Measurements from ENCODE around the gene NID1. TPM values are rescaled to one million over a fixed set of nuclear protein-coding genes. Genes with fewer than 3 reads are reported as not detected.

The NID1 gene
- total RNA-seq, 3 donors from 2014 or later: 0.16 to 0.32 (median 0.25) TPM

DNA sequence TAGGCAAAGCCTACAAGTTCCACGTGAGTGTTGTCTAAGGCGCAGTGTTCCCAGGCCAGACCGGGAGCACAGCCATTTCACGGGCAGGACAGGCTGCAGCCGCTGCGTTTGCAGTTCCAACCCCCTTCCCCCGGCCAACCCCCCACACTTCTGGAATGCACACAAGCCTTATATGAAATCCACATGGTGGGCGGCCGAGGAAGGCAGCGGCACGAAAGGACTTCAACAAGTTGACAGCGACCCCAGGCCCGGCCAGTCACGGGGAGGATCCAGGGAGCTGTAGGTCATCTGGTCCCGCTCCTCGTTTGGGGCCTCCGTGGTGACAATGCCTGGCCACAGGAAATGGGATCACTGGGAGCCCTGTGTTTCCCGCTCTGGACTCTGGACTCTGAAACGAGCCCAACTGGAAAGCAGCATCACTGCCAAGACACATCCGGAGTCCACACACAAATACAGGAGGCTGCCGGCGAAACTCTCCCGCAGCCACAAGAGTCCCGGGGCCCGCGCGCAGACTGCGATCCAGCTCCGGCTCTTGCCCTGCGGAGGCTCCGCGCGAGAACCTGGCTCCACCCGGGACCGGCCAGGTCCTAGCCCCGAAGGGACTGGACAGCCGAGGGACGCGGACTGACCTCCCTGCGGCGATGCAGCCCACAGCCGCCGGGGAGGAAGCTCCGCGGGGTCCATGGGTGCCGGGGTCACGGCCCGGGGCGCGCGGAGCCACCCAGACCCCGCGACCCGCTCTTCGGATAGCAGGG is 794 bp downstream of the NID1 start:
- peak overlapping the region; percentile 19 for H3K4me3 Mint-ChIP-seq
- H3K27me3 Mint-ChIP-seq (ENCODE audit: low read depth): peaks cover 39% of the 10 kb centered on the region
- ATAC-seq: peak; percentile 10 to 23
- peaks cover 25% of the 10 kb centered on the region for H3K4me1 Mint-ChIP-seq (ENCODE audit: low read depth)
- no peaks in the 10 kb centered on the region for H3K9me3 Mint-ChIP-seq
- H3K36me3 Mint-ChIP-seq (ENCODE audit: insufficient read depth): no peaks in the 10 kb centered on the region
- DNase-seq: peak; percentile 13

GRCh38 chr1:236063551-236063918 is 1.4 kb downstream of the NID1 start:
- no peaks in the 10 kb centered on the region for H3K36me3 Mint-ChIP-seq (ENCODE audit: insufficient read depth)
- no peaks in the 10 kb centered on the region for H3K9me3 Mint-ChIP-seq
- H3K4me1 Mint-ChIP-seq (ENCODE audit: low read depth): peaks cover 25% of the 10 kb centered on the region
- H3K27me3 Mint-ChIP-seq (ENCODE audit: low read depth): peaks cover 39% of the 10 kb centered on the region
- H3K4me3 Mint-ChIP-seq: peak overlapping the region; percentile 33
- no peak for DNase-seq
- ATAC-seq: no peak

GRCh38 chr1:236060286-236060685 is 4.6 kb downstream of the NID1 start:
- Mint-ChIP-seq H3K36me3 (ENCODE audit: insufficient read depth) (no peaks in the 10 kb centered on the region), H3K4me1 (ENCODE audit: low read depth) (peaks cover 7% of the 10 kb centered on the region), H3K27me3 (ENCODE audit: low read depth) (peaks cover 29% of the 10 kb centered on the region), H3K4me3 (no peak overlapping the region), H3K9me3 (no peaks in the 10 kb centered on the region)
- DNase-seq (no peak), ATAC-seq (no peak)

GRCh38 chr1:236059011-236059410 is 5.9 kb downstream of the NID1 start:
- Mint-ChIP-seq H3K27me3 (ENCODE audit: low read depth) (peaks cover 26% of the 10 kb centered on the region), H3K9me3 (no peaks in the 10 kb centered on the region), H3K4me3 (no peak overlapping the region), H3K36me3 (ENCODE audit: insufficient read depth) (no peaks in the 10 kb centered on the region), H3K4me1 (ENCODE audit: low read depth) (peaks cover 7% of the 10 kb centered on the region)
- DNase-seq: no peak
- no peak for ATAC-seq

GRCh38 chr1:236058141-236058934 is 6.6 kb downstream of the NID1 start:
- Mint-ChIP-seq H3K4me1 (ENCODE audit: low read depth) (peaks cover 4% of the 10 kb centered on the region), H3K4me3 (no peak overlapping the region), H3K27me3 (ENCODE audit: low read depth) (peaks cover 22% of the 10 kb centered on the region), H3K36me3 (ENCODE audit: insufficient read depth) (no peaks in the 10 kb centered on the region), H3K9me3 (no peaks in the 10 kb centered on the region)
- ATAC-seq (peak in 1 of 2 donors; percentile 32), DNase-seq (no peak)

DNA sequence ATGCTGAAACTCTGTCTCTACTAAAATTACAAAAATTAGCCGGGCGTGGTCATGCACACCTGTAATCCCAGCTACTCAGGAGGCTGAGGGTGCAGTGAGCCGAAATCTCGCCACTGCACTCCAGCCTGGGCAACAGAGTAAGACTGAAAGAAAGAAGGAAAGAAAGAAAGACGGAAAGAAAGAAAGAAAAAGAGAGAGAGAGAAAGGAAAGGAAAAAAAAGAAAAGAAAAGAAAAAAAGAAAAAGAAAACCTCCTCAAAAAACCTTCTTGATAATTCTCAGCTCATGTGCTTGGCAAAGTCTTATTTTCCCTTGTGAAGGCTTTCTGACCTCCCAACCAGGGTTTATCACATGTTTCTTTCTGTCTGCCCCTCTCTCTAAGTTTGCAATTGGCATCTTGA is 7.3 kb downstream of the NID1 start:
- no peaks in the 10 kb centered on the region for H3K36me3 Mint-ChIP-seq (ENCODE audit: insufficient read depth)
- no peaks in the 10 kb centered on the region for H3K9me3 Mint-ChIP-seq
- no peak overlapping the region for H3K4me3 Mint-ChIP-seq
- peaks cover 22% of the 10 kb centered on the region for H3K27me3 Mint-ChIP-seq (ENCODE audit: low read depth)
- DNase-seq (no peak), ATAC-seq (no peak)
- H3K4me1 Mint-ChIP-seq (ENCODE audit: low read depth): peaks cover 4% of the 10 kb centered on the region

GRCh38 chr1:236052232-236052993 is 12.5 kb downstream of the NID1 start:
- Mint-ChIP-seq H3K27me3 (ENCODE audit: low read depth) (peaks cover 19% of the 10 kb centered on the region), H3K9me3 (no peaks in the 10 kb centered on the region), H3K4me3 (no peak overlapping the region), H3K4me1 (ENCODE audit: low read depth) (no peaks in the 10 kb centered on the region), H3K36me3 (ENCODE audit: insufficient read depth) (no peaks in the 10 kb centered on the region)
- ATAC-seq (no peak), DNase-seq (no peak)

DNA sequence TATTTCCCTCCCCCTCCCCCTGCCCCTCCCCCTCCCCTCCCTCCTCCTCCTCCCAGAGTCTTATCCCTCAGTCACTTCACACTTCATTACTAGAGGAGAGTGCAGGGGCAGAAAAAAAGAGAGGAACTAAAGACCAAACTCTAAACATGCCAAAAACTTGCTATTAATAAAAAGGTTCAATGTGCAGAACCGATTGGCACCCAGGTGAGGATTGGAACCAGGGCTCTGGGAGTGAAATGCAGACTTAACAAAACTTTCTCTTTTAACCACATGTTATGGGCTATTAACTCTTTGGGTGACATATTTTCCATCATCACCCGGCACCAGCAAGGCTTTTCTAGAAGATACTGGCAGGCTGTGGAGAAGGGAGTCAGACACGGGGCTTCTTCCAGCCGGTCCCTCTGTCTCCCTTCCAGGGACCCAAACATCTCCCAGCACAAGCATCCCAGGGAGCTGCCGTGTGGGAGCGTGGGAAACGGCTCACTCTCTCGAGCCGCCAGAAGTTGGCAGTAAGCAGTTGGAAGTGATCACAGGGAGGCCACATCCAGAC is 13.6 kb downstream of the NID1 start:
- Mint-ChIP-seq H3K4me3 (no peak overlapping the region), H3K27me3 (ENCODE audit: low read depth) (peaks cover 19% of the 10 kb centered on the region), H3K36me3 (ENCODE audit: insufficient read depth) (no peaks in the 10 kb centered on the region), H3K9me3 (no peaks in the 10 kb centered on the region), H3K4me1 (ENCODE audit: low read depth) (no peaks in the 10 kb centered on the region)
- DNase-seq: no peak
- no peak for ATAC-seq

DNA sequence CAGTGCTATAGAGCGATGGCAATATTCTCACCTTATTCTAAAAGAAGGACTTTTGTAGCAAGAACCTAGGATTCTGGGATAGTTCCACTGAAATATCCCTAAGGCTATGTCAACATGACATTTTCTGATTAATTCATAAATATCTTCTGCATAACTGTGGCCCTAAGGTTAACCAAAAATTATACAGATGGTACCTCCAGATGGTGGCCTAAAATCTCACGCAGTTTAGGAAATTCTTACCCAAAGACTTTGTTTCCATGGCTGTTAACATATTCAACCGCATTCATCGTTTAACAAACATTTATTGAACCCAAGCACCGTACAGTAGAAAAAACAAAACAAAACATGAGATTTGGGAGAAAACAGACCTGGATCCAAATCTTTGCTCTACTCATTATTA is 19.1 kb downstream of the NID1 start:
- H3K36me3 Mint-ChIP-seq (ENCODE audit: insufficient read depth): no peaks in the 10 kb centered on the region
- H3K4me1 Mint-ChIP-seq (ENCODE audit: low read depth): no peaks in the 10 kb centered on the region
- ATAC-seq (no peak), DNase-seq (no peak)
- H3K4me3 Mint-ChIP-seq: no peak overlapping the region
- H3K27me3 Mint-ChIP-seq (ENCODE audit: low read depth): peaks cover 5% of the 10 kb centered on the region
- H3K9me3 Mint-ChIP-seq: peaks cover 4% of the 10 kb centered on the region

- ATAC-seq: no peak
- Mint-ChIP-seq H3K36me3 (ENCODE audit: insufficient read depth) (no peaks in the 10 kb centered on the region), H3K9me3 (peaks cover 4% of the 10 kb centered on the region), H3K27me3 (ENCODE audit: low read depth) (peaks cover 3% of the 10 kb centered on the region), H3K4me3 (no peak overlapping the region), H3K4me1 (ENCODE audit: low read depth) (no peaks in the 10 kb centered on the region)
- no peak for DNase-seq
Observed at GRCh38 chr1:236044341-236044740, 20.5 kb downstream of the NID1 start.

DNA sequence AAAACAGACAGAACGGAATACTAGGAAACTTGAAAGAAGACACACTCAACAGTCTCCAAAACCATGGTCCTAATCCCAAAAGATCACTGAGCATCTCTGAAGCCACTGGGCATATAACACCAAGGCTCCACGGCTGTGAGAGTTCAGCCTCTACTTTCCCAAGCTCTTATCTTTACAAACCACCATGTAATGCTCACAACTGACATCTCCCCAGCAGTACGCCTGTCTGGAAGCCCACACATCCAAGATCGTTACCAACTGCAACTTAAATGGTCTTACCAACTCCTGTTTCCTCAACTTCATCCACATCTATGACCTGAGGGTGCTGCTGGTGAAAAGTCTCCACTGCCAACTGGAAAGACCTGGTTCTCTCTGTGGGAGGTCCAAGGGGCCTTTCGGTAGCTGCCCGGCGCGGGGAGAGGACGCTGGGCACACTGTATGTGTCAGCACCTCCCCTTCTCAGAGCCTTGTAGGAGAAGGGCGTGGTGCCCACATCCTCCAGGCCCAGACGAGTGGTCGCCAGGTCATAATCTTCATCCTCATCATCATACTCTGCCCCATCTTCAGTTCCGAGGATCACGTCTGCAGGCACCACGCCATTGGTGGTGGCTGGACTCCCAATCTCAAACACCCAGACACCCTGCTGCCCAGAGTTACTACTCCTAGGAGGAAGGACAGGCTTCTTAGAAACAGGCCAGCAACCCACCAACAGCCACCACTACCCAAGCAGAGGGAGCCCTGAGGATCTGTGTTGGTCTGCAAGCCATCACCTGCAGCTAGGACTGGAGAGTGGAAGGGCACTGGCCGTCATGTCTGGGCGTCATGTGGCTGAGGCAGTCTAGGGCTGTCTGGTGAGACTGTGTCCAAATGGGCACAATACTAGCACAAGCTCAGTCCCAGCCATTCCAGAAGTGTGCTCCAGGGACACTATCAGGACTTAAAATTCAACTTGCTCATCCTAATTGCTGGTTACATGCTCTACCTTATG is 23.0 kb downstream of the NID1 start:
- H3K9me3 Mint-ChIP-seq: peaks cover 4% of the 10 kb centered on the region
- H3K4me1 Mint-ChIP-seq (ENCODE audit: low read depth): no peaks in the 10 kb centered on the region
- no peak overlapping the region for H3K4me3 Mint-ChIP-seq
- DNase-seq (no peak), ATAC-seq (no peak)
- no peaks in the 10 kb centered on the region for H3K36me3 Mint-ChIP-seq (ENCODE audit: insufficient read depth)
- H3K27me3 Mint-ChIP-seq (ENCODE audit: low read depth): peaks cover 3% of the 10 kb centered on the region

DNA sequence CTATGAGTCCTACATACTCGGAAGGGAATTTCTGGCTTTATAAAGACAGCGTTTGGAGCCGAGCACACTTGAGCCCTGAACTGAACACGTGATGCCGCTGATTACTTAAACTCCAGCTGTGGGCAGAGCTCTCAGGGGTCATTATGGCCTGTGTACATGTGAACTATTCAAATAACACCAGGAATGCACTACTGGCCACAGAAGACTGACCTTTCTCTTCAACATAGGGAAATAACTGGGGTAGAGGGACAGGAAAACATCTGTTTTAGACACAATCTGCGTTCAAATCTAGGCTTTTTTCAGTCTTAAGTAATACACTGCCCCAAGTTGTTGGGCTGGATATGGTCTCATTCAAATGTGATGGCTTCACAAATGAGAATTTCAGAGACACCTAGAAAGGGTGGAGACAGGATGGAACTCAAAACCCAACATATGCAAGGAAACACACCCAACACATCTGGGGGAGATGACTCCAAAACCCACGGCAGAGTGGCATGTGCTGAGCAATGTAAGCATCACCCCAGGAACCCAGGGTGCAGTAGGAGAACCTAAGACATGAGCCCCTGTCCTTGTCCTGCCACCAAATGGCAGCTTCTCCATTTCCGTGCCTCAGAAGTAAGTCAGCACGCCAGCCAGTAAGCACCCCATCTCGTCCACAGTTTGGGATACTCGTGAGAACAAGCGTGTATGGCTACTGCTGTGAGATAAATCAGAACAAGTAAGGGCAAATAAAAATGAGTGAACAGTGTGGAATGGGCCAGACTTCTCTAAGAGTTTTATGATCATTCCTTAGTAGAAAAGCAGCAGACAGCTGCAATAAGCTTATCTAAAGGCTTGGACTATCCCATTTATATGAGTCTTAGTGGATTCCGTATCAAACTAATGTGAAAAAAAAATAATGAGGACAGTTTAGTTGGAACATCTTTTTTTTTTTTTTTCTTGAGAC is 24.9 kb downstream of the NID1 start:
- H3K9me3 Mint-ChIP-seq: peaks cover 4% of the 10 kb centered on the region

More for the DNA sequence above, 24.9 kb downstream of the NID1 start:
- peaks cover 3% of the 10 kb centered on the region for H3K27me3 Mint-ChIP-seq (ENCODE audit: low read depth)
- no peaks in the 10 kb centered on the region for H3K36me3 Mint-ChIP-seq (ENCODE audit: insufficient read depth)
- no peak overlapping the region for H3K4me3 Mint-ChIP-seq
- DNase-seq: no peak
- no peak for ATAC-seq
- H3K4me1 Mint-ChIP-seq (ENCODE audit: low read depth): no peaks in the 10 kb centered on the region
